ENCODE data around the gene KCNC2. TPM values are rescaled to one million over a fixed set of nuclear protein-coding genes. Genes with fewer than 3 reads are reported as not detected.

KCNC2 gene
- total RNA-seq, 1 experiment from 2014 or later: not detected

DNA sequence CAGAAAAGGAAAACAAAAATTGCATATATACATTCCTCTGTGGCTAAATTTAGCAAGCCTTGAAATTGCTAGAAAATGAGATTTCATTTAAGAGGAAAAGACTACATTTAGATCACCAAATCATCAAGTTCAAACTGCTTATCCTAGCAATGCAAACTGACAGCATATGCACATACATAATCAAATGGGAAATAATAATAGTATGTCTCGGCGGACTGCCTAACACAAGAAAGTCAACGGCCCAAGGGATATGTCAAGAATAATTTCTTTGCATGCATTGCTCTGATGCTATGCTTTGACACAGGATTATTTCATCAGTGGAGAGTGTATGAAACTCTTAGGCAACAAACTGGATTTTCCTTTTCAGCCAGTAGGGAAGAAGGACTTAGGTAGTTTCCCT lies 107.9 kb downstream of the KCNC2 start:
- Histone ChIP-seq H3K27ac (no peak overlapping the region), H3K4me2 (no peak overlapping the region), H2AFZ (no peak overlapping the region), H3K79me2 (ENCODE audit: low read depth) (no peaks in the 10 kb centered on the region), H4K20me1 (ENCODE audit: insufficient read depth) (no peaks in the 10 kb centered on the region), H3K27me3 (ENCODE audit: insufficient read depth, low read depth) (no peaks in the 10 kb centered on the region), H3K4me3 (no peak overlapping the region), H3K36me3 (ENCODE audit: low read depth) (no peaks in the 10 kb centered on the region), H3K9me2 (ENCODE audit: insufficient read depth) (no peaks in the 10 kb centered on the region), H3K9me3 (ENCODE audit: insufficient read depth, low read depth) (no peaks in the 10 kb centered on the region), H3F3A (ENCODE audit: insufficient read depth, low read depth) (no peaks in the 10 kb centered on the region), H3K4me1 (replicated peaks; ENCODE audit: insufficient read depth) (no peaks in the 10 kb centered on the region)
- ChIA-PET POLR2A (ENCODE audit: unreplicated experiment) (no interaction called here), CTCF (no interaction called here)
- BruUV-seq (replicated peaks): no TSS peak
- intact Hi-C loops (cut with micrococcal nuclease; ENCODE audit: unreplicated experiment): no loop called here
- DNase-seq: no peak
- TF ChIP-seq EZH2 (IDR thresholded peaks at IDR 0.05; ENCODE audit: low read depth): no peak
- TF ChIP-seq, protein P1, sequence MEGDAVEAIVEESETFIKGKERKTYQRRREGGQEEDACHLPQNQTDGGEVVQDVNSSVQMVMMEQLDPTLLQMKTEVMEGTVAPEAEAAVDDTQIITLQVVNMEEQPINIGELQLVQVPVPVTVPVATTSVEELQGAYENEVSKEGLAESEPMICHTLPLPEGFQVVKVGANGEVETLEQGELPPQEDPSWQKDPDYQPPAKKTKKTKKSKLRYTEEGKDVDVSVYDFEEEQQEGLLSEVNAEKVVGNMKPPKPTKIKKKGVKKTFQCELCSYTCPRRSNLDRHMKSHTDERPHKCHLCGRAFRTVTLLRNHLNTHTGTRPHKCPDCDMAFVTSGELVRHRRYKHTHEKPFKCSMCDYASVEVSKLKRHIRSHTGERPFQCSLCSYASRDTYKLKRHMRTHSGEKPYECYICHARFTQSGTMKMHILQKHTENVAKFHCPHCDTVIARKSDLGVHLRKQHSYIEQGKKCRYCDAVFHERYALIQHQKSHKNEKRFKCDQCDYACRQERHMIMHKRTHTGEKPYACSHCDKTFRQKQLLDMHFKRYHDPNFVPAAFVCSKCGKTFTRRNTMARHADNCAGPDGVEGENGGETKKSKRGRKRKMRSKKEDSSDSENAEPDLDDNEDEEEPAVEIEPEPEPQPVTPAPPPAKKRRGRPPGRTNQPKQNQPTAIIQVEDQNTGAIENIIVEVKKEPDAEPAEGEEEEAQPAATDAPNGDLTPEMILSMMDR (conservative IDR thresholded peaks at IDR 0.05): no peak

DNA sequence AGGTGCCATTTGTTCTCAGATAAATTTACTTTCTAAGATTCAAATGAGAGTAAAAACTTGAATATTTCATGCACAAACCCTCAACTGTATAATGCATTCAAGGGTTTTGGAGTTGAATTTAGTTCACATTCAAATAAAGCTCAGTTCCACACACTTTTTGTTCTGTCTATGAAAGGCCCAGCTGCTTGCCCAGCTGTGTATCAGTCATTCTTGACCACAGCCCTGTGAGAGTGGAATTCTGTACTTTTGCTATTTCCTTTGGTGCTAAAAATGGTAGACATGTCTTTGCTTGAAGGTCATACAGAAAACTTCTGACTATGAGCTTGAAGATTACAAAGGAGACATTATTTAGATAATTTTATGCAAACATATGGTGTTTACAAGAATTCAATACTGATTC lies 110.4 kb downstream of the KCNC2 start:
- Histone ChIP-seq H3K27ac (no peak overlapping the region), H4K20me1 (ENCODE audit: insufficient read depth) (no peaks in the 10 kb centered on the region), H3F3A (ENCODE audit: insufficient read depth, low read depth) (no peaks in the 10 kb centered on the region), H3K4me1 (replicated peaks; ENCODE audit: insufficient read depth) (no peaks in the 10 kb centered on the region), H3K27me3 (ENCODE audit: insufficient read depth, low read depth) (no peaks in the 10 kb centered on the region), H3K79me2 (ENCODE audit: low read depth) (no peaks in the 10 kb centered on the region), H3K36me3 (ENCODE audit: low read depth) (no peaks in the 10 kb centered on the region), H3K4me2 (no peak overlapping the region), H3K9me3 (ENCODE audit: insufficient read depth, low read depth) (no peaks in the 10 kb centered on the region), H3K4me3 (no peak overlapping the region), H3K9me2 (ENCODE audit: insufficient read depth) (no peaks in the 10 kb centered on the region), H2AFZ (no peak overlapping the region)
- ChIA-PET CTCF (interaction anchor here (0.7 kb wide), 1 partner anchor 1270 kb away, joined by 9 read pairs; no protein-coding TSS in a partner anchor), POLR2A (ENCODE audit: unreplicated experiment) (no interaction called here)
- DNase-seq: no peak
- intact Hi-C loops (cut with micrococcal nuclease; ENCODE audit: unreplicated experiment): no loop called here
- no peak for TF ChIP-seq EZH2 (IDR thresholded peaks at IDR 0.05; ENCODE audit: low read depth)
- TF ChIP-seq, protein P1 (conservative IDR thresholded peaks at IDR 0.05): no peak
- BruUV-seq (replicated peaks): no TSS peak

DNA sequence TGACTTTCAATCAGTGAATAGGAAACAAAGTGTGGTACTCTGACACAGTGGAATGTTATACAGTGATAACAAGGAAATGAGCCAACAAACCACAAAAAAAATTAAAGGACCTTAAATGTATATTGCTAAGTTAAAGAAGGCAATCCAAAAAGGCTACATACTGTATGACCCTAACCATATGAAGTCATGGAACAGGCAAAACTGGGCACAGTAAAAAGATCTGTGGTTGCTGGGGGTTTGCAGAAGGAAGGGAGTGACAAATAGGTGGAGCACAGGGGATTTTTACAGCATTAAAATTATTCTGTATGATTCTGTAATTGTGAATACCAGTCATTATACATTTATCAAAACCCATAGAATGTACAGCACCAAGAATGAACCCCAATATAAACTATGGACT lies 112.6 kb downstream of the KCNC2 start:
- Histone ChIP-seq H3K27me3 (ENCODE audit: insufficient read depth, low read depth) (no peaks in the 10 kb centered on the region), H3K9me2 (ENCODE audit: insufficient read depth) (no peaks in the 10 kb centered on the region), H3K4me2 (no peak overlapping the region), H2AFZ (no peak overlapping the region), H3K27ac (no peak overlapping the region), H3K4me1 (replicated peaks; ENCODE audit: insufficient read depth) (no peaks in the 10 kb centered on the region), H3K9me3 (ENCODE audit: insufficient read depth, low read depth) (no peaks in the 10 kb centered on the region), H3K79me2 (ENCODE audit: low read depth) (no peaks in the 10 kb centered on the region), H3K4me3 (no peak overlapping the region), H3F3A (ENCODE audit: insufficient read depth, low read depth) (no peaks in the 10 kb centered on the region), H3K36me3 (ENCODE audit: low read depth) (no peaks in the 10 kb centered on the region), H4K20me1 (ENCODE audit: insufficient read depth) (no peaks in the 10 kb centered on the region)
- no TSS peak for BruUV-seq (replicated peaks)
- DNase-seq: no peak
- CTCF ChIA-PET: no interaction called here
- intact Hi-C loops (cut with micrococcal nuclease; ENCODE audit: unreplicated experiment): no loop called here
- POLR2A ChIA-PET (ENCODE audit: unreplicated experiment): no interaction called here
- TF ChIP-seq, protein P1 (conservative IDR thresholded peaks at IDR 0.05): no peak
- no peak for TF ChIP-seq EZH2 (IDR thresholded peaks at IDR 0.05; ENCODE audit: low read depth)
